Loucy (cell line): ENCODE measurements around the gene RALB.

ENCODE experiments used
- CTCF ChIP-seq: fragments of 200-600 bp; sonication (generic); conservative IDR thresholded peaks from 2 replicates; pipeline ENCODE4 v1.5.1; 2014; ENCODE audit warnings: mild to moderate bottlenecking, antibody characterized with exemption, low read length
- EZH2phosphoT487 ChIP-seq: fragments of 200-600 bp; IDR thresholded peaks from 2 replicates; pipeline ENCODE4 v1.6.1; 2018; ENCODE audit warnings: antibody characterized with exemption, mild to moderate bottlenecking, moderate library complexity, borderline replicate concordance

- TF ChIP-seq CTCF (no peak), EZH2phosphoT487 (no peak)
Measured at GRCh38 chr2:120208381-120209353, 44.0 kb upstream of the RALB start.
